Panc1 (cell line): ENCODE measurements around the gene FRMD5. TPM values are rescaled to one million over a fixed set of nuclear protein-coding genes. Genes with fewer than 3 reads are reported as not detected.
A peak's percentile ranks its signal among the peaks of the same experiment; 100 is the strongest.

Experiments
- ATAC-seq: fragments of 200-7000 bp; cut with Tn5 transposase; 2 replicates; pipeline ENCODE4 v1.9.1; 2020; ENCODE audit warnings: mild to moderate bottlenecking, moderate library complexity
- BruUV-seq: library from RNA; stranded (reverse); fragments of 400-500 nt; replicated peaks from 2 replicates; lab custom pipeline; 2021; lab: Mats Ljungman, UMichigan
- CTCF ChIA-PET: fragments of 300-600 bp; sonication (Branson Sonifier 250); formaldehyde crosslinking; loops from one replicate; lab custom pipeline; 2022; ENCODE audit warnings: antibody characterized with exemption; lab: Charles Lee
- POLR2A ChIA-PET: fragments of 300-600 bp; sonication (Branson Sonifier 250); formaldehyde crosslinking; loops from one replicate; lab custom pipeline; 2022; ENCODE audit warnings: antibody characterized with exemption; lab: Charles Lee
- DNase-seq: peaks from one replicate; pipeline ENCODE4 v3.0.0-alpha.2; 2010; ENCODE audit warnings: low read depth, low spot score
- H3K27ac ChIP-seq: 2 replicates; pipeline ENCODE4 v1.5.1; 2011; ENCODE audit warnings: mild to moderate bottlenecking, low read length, inconsistent platforms
- H3K27me3 ChIP-seq: fragments of 200-500 bp; sonication (Bioruptor generic); 2 replicates; pipeline ENCODE4 v1.6.0; 2014; ENCODE audit warnings: low read length, inconsistent platforms; ENCODE audit not compliant: control insufficient read depth, insufficient read depth
- H3K36me3 ChIP-seq: fragments of 200-500 bp; sonication (Bioruptor generic); 2 replicates; pipeline ENCODE4 v1.5.1; 2014; ENCODE audit warnings: inconsistent platforms, mild to moderate bottlenecking, low read length, moderate library complexity; ENCODE audit not compliant: control insufficient read depth, insufficient read depth
- H3K4me1 ChIP-seq: 2 replicates; pipeline ENCODE4 v1.5.1; 2011; ENCODE audit warnings: inconsistent platforms, mild to moderate bottlenecking, low read length, moderate library complexity; ENCODE audit not compliant: control insufficient read depth, insufficient read depth
- H3K4me3 ChIP-seq, 2 experiments: 2 replicates each; pipeline ENCODE4 v1.5.1; 2011 to 2012; ENCODE audit warnings: low read depth in 2 of 2, low read length in 2 of 2, mild to moderate bottlenecking in 2 of 2, inconsistent platforms in 1 of 2, moderate library complexity in 1 of 2
- H3K9me3 ChIP-seq: fragments of 200-500 bp; sonication (Bioruptor generic); 2 replicates; pipeline ENCODE4 v1.5.1; 2014; ENCODE audit warnings: low read depth, mild to moderate bottlenecking, inconsistent platforms, low read length, moderate library complexity; ENCODE audit not compliant: control insufficient read depth, insufficient read depth
- POLR2AphosphoS5 ChIP-seq: IDR thresholded peaks from 2 replicates; pipeline ENCODE4 v1.6.1; 2012; ENCODE audit warnings: mild to moderate bottlenecking, low read depth, low read length, moderate library complexity
- SIN3A ChIP-seq: IDR thresholded peaks from 2 replicates; pipeline ENCODE4 v1.6.1; 2012; ENCODE audit warnings: low read depth, mild to moderate bottlenecking, low read length, moderate library complexity, borderline replicate concordance; ENCODE audit not compliant: insufficient read depth
- TCF7L2 ChIP-seq: IDR thresholded peaks from 2 replicates; pipeline ENCODE4 v1.6.1; 2011; ENCODE audit warnings: mild to moderate bottlenecking, low read depth, low read length, inconsistent platforms
- in situ Hi-C: cut with HindIII; loops from 2 replicates; pipeline ENCODE4 v1.10.0; 2016; ENCODE audit warnings: low sequenced_read_pairs, low pct_unique_long_range_greater_than_20kb
- intact Hi-C: fragments of 100-400 bp; cut with micrococcal nuclease; formaldehyde crosslinking; loops from one replicate; pipeline ENCODE4 v1.10.0; 2022; ENCODE audit not compliant: unreplicated experiment
- total RNA-seq: library from RNA; stranded (reverse); gene quantifications from one replicate; pipeline ENCODE4 v1.2.1, GENCODE V29; 2021; ENCODE audit not compliant: unreplicated experiment
- TF ChIP-seq, protein P1 (sequence below): fragments of 450-650 bp; IDR thresholded peaks from 2 replicates; pipeline ENCODE4 v1.5.1; 2017; ENCODE audit warnings: mild to moderate bottlenecking
- TF ChIP-seq, protein P2 (sequence below), 2 experiments: IDR thresholded peaks; 2 replicates each; pipeline ENCODE4 v1.6.1; 2011 to 2012; ENCODE audit warnings: low read depth in 2 of 2, control low read depth in 1 of 2, low read length in 1 of 2, mild to moderate bottlenecking in 1 of 2, moderate library complexity in 1 of 2; ENCODE audit not compliant: insufficient read depth in 1 of 2

FRMD5 gene
- total RNA-seq, 1 experiment from 2014 or later = 18.3 TPM

DNA sequence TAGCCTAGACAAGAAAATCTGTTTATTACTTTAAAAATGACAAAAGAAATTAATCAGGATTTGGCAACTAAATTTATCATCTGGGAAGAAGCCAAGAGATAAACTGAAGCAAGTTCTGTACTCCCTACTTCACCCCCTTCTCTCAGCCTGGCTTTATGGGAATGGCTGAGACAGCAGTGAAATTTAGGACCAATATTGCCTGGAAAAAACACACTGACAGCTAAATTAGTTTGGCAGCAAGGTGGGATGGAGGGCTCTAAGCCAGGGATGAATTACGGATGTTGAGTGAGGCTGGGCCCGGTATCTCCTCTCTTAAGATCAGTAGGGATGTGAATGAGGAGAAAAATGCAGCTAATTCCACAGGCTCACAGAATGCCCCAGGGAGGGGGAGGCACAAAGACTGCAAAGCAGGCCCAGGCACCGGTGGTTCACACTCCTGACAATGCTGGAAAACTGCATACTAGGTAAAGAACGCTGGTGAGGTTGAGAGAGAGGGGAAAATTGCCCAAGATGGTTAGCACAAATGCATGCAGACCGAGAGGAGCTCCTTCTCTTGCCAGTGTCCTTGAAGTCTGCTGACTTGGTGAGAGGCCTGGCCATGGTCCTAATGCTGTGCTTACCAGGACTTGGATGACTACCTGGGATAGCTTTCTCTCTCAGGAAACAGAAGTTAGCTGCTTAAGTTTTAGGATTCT is 279.3 kb downstream of the FRMD5 start:
- no TSS peak for BruUV-seq
- ChIA-PET POLR2A (no interaction called here), CTCF (no interaction called here)
- Histone ChIP-seq H3K9me3 (no peaks in the 10 kb centered on the region), H3K36me3 (no peaks in the 10 kb centered on the region), H3K27me3 (no peaks in the 10 kb centered on the region), H3K4me1 (peaks cover 20% of the 10 kb centered on the region), H3K4me3 (no peak overlapping the region), H3K27ac (no peak overlapping the region)
- TF ChIP-seq SIN3A = no peak
- no peak for TF ChIP-seq TCF7L2
- TF ChIP-seq, protein P1, sequence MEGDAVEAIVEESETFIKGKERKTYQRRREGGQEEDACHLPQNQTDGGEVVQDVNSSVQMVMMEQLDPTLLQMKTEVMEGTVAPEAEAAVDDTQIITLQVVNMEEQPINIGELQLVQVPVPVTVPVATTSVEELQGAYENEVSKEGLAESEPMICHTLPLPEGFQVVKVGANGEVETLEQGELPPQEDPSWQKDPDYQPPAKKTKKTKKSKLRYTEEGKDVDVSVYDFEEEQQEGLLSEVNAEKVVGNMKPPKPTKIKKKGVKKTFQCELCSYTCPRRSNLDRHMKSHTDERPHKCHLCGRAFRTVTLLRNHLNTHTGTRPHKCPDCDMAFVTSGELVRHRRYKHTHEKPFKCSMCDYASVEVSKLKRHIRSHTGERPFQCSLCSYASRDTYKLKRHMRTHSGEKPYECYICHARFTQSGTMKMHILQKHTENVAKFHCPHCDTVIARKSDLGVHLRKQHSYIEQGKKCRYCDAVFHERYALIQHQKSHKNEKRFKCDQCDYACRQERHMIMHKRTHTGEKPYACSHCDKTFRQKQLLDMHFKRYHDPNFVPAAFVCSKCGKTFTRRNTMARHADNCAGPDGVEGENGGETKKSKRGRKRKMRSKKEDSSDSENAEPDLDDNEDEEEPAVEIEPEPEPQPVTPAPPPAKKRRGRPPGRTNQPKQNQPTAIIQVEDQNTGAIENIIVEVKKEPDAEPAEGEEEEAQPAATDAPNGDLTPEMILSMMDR = no peak
- TF ChIP-seq POLR2AphosphoS5 = no peak
- TF ChIP-seq, protein P2, sequence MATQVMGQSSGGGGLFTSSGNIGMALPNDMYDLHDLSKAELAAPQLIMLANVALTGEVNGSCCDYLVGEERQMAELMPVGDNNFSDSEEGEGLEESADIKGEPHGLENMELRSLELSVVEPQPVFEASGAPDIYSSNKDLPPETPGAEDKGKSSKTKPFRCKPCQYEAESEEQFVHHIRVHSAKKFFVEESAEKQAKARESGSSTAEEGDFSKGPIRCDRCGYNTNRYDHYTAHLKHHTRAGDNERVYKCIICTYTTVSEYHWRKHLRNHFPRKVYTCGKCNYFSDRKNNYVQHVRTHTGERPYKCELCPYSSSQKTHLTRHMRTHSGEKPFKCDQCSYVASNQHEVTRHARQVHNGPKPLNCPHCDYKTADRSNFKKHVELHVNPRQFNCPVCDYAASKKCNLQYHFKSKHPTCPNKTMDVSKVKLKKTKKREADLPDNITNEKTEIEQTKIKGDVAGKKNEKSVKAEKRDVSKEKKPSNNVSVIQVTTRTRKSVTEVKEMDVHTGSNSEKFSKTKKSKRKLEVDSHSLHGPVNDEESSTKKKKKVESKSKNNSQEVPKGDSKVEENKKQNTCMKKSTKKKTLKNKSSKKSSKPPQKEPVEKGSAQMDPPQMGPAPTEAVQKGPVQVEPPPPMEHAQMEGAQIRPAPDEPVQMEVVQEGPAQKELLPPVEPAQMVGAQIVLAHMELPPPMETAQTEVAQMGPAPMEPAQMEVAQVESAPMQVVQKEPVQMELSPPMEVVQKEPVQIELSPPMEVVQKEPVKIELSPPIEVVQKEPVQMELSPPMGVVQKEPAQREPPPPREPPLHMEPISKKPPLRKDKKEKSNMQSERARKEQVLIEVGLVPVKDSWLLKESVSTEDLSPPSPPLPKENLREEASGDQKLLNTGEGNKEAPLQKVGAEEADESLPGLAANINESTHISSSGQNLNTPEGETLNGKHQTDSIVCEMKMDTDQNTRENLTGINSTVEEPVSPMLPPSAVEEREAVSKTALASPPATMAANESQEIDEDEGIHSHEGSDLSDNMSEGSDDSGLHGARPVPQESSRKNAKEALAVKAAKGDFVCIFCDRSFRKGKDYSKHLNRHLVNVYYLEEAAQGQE (IDR thresholded peaks at IDR 0.05; ENCODE audit: insufficient read depth in 1 of 2, low read depth in 2 of 2, low read length in 1 of 2) = no peak
- DNase-seq (no peak), ATAC-seq (no peak)
- in situ Hi-C loops = no loop called here
- intact Hi-C loops = no loop called here

DNA sequence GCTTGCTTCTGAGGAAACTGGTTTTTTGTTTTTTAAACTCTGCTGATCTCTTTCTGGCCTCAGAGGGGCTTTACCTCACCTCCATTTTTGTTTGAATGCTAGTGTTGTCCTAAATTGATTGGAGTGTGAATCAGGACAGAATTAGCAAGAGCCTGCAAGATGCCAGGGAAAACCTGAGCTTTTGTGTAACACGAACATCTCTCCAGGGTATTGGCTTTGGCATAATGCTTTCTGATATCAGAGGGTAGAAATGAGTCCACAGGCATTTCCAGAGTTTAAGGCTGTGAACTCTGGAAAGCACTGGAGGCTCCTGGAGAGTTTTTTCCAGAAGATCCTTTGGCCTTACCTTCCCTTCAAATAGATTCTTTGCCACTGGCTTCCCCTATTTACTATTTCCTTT is 281.1 kb downstream of the FRMD5 start:
- no peaks in the 10 kb centered on the region for H3K9me3 ChIP-seq
- no TSS peak for BruUV-seq
- in situ Hi-C loops = no loop called here
- intact Hi-C loops = no loop called here
- peaks cover 20% of the 10 kb centered on the region for H3K4me1 ChIP-seq
- POLR2A ChIA-PET = no interaction called here
- DNase-seq = no peak
- no peaks in the 10 kb centered on the region for H3K36me3 ChIP-seq
- 0 out of 2 replicates have a peak, but pooled peaks have one; percentile 6 for ATAC-seq
- peak overlapping the region; percentile 49; the same call in 1 of the 2 replicates for H3K27ac ChIP-seq
- CTCF ChIA-PET = no interaction called here
- H3K4me3 ChIP-seq = no peak overlapping the region
- no peaks in the 10 kb centered on the region for H3K27me3 ChIP-seq
- TF ChIP-seq TCF7L2 = no peak
- TF ChIP-seq, protein P2 (IDR thresholded peaks at IDR 0.05; ENCODE audit: insufficient read depth in 1 of 2, low read depth in 2 of 2, low read length in 1 of 2) = no peak
- no peak for TF ChIP-seq SIN3A
- TF ChIP-seq, protein P1 = no peak
- TF ChIP-seq POLR2AphosphoS5 = no peak
